Anterior cingulate cortex (tissue), 58 donors: ENCODE measurements around the gene AKR1B1.

Experiments
- DNase-seq, 58 donors: peaks; one replicate each; lab custom pipeline; 2025; lab: John Stamatoyannopoulos, UW

Gene AKR1B1

DNA sequence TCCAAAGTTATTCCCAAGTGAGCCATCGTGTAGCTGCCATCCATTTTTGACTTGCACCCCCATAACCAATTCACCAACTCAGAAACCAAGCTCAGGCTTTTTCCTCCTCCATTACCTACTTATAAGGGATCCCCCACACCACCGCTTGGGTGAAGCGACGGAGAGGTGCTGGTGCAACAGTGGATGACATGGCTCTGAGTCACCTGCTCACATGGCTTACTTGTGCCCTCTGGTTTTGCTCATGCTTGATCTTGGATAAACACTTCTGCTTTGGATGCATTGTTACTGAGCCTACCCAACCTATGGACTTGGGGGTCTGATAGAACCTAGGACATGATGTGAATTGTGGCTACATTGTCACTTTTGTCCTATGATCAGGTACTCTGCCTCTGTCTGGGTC lies 12.0 kb upstream of the AKR1B1 start:
- no peak for DNase-seq

GRCh38 chr7:134469622-134470021 lies 10.7 kb upstream of the AKR1B1 start:
- DNase-seq = no peak

GRCh38 chr7:134468475-134468874 lies 9.6 kb upstream of the AKR1B1 start:
- DNase-seq = no peak

GRCh38 chr7:134468054-134468453 lies 9.2 kb upstream of the AKR1B1 start:
- DNase-seq = no peak

GRCh38 chr7:134465491-134465890 lies 6.6 kb upstream of the AKR1B1 start:
- DNase-seq = no peak

- DNase-seq = no peak
These were observed 5.6 kb upstream of the AKR1B1 start for GRCh38 chr7:134464496-134464895.

- no peak for DNase-seq
These were observed 4.9 kb upstream of the AKR1B1 start for GRCh38 chr7:134463751-134464150.

DNA sequence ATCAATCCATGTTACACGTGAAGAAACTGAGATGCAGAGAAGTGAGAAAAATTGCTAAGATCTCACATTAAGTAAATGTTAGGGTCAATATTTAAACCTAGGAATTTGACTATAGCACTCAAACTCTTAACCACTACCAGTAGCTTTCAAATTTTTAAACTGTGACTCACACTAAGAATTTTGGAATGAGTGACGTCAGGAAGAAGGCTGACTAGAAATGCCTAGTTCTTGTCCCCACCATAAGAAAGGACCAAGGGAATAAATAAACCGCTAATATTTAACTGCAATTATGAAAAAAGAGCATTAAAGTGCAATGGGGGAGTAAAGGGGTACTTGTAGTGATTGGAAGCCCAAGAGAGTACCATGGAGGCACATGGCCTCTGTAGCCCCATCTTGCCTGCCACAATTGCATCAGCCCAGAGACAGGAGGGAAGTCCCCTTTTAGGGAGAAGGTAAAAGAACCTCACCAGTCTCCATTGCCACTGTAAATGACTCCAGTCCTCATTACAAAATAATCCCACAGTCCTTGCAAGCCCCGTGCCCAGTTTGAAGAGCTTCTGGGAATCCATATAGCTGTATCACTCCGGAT lies 3.5 kb upstream of the AKR1B1 start:
- no peak for DNase-seq

DNA sequence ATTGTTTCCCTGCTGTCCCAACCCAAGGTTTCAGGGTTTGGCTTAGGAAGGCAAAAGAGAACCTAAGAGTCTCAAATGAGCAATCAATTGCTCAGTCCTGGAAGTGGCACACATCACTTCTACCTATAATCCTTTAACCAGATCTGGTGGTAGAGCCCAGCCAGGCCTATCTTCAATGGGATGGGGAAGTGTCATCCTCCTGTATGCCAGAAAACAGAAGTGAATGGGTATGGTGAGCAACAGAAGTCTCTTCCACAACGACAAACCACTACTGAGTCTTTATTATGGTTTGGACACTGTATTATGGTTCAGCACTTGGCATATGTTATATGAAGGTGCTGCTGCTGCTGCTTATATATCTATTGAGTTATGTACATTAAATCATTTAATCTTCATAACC lies 3.0 kb upstream of the AKR1B1 start:
- DNase-seq = no peak

GRCh38 chr7:134459981-134460380 lies 1.1 kb upstream of the AKR1B1 start:
- DNase-seq = no peak

GRCh38 chr7:134458341-134458805 lies 527 bp downstream of the AKR1B1 start:
- peak in 46 of 58 donors; percentile 23 to 80 (median 58) for DNase-seq

GRCh38 chr7:134457210-134457609 lies 1.7 kb downstream of the AKR1B1 start:
- no peak for DNase-seq

- DNase-seq = no peak
These were observed 4.6 kb downstream of the AKR1B1 start for GRCh38 chr7:134454277-134454676.

DNA sequence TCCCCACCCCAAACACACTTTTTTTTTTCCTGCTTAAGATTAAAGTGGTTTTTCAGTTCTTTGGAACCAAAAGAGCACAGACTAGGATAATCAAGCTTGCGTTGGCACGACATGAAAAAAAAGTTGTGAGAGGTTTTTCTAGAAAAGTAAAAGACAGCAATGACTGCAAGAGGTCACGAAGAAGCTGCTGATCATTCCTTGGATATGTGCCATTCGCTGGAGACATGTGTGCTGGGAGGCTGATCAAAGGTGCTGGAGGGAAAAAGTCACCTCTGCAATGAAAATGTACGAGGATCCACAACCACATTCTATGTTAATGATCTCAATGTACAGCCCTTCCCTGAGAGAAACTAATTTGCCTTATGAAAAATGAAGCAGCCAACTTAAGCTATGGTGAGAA lies 5.4 kb downstream of the AKR1B1 start:
- DNase-seq = no peak

- peak in 1 of 58 donors; percentile 14 for DNase-seq
These were observed 5.9 kb downstream of the AKR1B1 start for GRCh38 chr7:134452991-134453473.

DNA sequence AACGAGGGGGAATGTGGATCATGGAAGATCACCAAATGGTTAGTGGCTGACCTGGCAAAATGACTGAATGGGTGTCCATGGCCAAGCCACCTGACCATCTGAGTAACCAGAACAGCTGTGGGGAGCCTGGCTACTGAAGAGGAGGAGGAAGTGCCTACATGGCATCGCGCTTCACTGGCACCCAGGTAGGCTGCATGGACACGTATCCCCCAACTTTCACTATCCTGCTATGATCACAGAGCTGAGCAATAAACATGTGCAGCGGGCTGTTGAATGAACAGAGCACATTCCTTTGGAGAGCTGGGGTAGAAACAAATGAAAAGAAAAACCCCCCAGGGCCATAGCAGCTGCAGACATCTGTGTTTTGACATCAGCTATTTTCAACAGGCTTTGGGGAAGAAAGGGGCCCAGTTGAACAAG lies 6.5 kb downstream of the AKR1B1 start:
- DNase-seq = no peak

DNA sequence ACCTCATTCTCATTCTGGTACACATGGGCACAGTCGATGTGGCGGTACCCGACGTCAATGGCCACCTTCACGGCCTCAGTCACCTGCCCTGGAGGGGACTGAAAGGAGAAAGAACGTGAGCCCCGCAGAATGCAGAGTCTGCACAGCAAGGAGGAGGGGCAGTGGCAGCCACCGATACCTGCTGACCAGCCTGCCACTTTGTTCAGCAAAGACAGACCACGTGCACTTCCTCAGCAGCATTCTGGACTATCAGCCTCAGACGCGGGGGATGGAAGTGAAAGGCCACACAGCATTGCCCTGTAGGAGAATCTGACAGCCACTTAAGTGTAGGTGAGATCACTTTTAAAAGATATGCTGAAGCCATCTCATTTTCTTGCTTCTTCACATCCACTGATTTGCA lies 7.2 kb downstream of the AKR1B1 start:
- peak in 5 of 58 donors; percentile 3 to 10 (median 6) for DNase-seq

DNA sequence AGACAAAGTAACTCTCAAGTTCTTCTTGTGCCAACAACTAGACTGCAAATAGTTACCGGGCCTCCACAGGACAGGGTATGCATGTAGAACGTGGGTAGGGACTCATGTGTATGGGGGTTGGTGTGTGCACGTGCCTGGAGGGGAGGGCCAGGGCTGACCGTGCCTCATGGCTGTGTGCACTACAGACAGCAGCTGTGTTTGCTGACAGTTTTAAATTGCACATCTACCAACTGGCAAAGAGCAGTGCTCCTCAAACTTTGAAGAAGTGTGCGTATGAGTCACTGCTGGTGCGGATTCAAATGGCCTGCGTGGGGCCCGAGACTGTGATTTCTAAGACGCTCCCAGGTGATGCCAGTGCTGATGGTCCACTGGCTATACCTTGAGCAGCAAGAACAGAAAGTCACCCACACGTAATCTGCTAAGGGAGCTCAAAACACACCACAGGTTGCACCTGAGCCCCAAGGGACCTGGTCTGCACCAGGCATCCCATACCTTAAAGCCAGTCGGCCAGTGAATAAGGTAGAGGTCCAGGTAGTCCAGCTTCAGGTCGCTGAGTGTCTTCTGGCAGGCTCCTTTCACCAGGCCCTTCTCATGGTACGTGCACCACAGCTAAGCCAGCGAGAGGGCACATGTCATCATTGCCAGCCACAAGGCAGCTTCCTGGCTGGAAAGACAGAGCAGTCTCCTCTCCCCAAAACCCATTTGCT lies 8.5 kb downstream of the AKR1B1 start:
- DNase-seq = no peak

DNA sequence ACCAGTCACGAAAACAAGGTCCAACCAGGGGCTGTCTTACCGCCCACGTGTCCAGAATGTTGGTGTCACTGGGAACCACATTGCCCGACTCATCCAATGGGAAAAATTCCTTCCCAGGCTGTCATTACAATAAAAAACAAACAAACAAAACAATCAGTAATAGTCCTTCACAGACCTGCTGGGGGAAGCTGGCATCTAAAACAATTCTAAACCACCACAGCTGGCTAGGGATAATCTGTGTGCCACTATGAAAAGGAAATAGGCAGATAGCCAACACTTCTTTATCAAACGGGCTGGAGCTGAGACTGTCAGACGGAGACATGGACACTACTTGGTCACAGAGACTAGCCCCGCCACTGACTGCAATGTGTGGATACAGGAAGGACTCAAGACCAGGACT lies 9.2 kb downstream of the AKR1B1 start:
- no peak for DNase-seq

- DNase-seq = no peak
These were observed 10.3 kb downstream of the AKR1B1 start for GRCh38 chr7:134448356-134449229.

- DNase-seq = no peak
These were observed 11.5 kb downstream of the AKR1B1 start for GRCh38 chr7:134447383-134447782.
